GM23338 (cell line): Measurements from ENCODE around the gene PLD6. TPM values are rescaled to one million over a fixed set of nuclear protein-coding genes. Genes with fewer than 3 reads are reported as not detected.

Experiments
- ATAC-seq: fragments of 200-7000 bp; cut with Tn5 transposase; 3 replicates; pipeline ENCODE4 v1.9.1; 2020
- DNase-seq: peaks from one replicate; pipeline ENCODE4 v3.0.0-alpha.2; 2015; ENCODE audit warnings: low spot score
- H2AFZ ChIP-seq: fragments of 200-600 bp; sonication (generic); 2 replicates; pipeline ENCODE4 v1.8.0; 2016; ENCODE audit warnings: antibody characterized with exemption, mild to moderate bottlenecking, moderate library complexity
- H3F3A ChIP-seq: fragments of 200-600 bp; sonication (generic); replicated peaks from 2 replicates; pipeline ENCODE4 v1.8.0; 2017; ENCODE audit warnings: antibody characterized with exemption, mixed run types, low read depth
- H3K27ac ChIP-seq: fragments of 200-600 bp; sonication (generic); 2 replicates; pipeline ENCODE4 v1.6.1; 2016; ENCODE audit warnings: low read depth
- H3K27me3 ChIP-seq: fragments of 200-600 bp; sonication (generic); 2 replicates; pipeline ENCODE4 v1.8.0; 2016; ENCODE audit warnings: mild to moderate bottlenecking, mixed run types, moderate library complexity; ENCODE audit not compliant: insufficient read depth
- H3K36me3 ChIP-seq: fragments of 200-600 bp; sonication (generic); 2 replicates; pipeline ENCODE4 v1.8.0; 2016; ENCODE audit warnings: mild to moderate bottlenecking; ENCODE audit not compliant: insufficient read depth
- H3K4me1 ChIP-seq: fragments of 200-600 bp; sonication (generic); 2 replicates; pipeline ENCODE4 v1.8.0; 2016; ENCODE audit warnings: mild to moderate bottlenecking, moderate library complexity; ENCODE audit not compliant: insufficient read depth
- H3K4me2 ChIP-seq: fragments of 200-600 bp; sonication (generic); 2 replicates; pipeline ENCODE4 v1.7.1; 2017; ENCODE audit warnings: mixed run types
- H3K4me3 ChIP-seq: fragments of 200-600 bp; sonication (generic); 2 replicates; pipeline ENCODE4 v1.6.1; 2016; ENCODE audit warnings: mixed run types
- H3K79me2 ChIP-seq: fragments of 200-600 bp; sonication (generic); replicated peaks from 2 replicates; pipeline ENCODE4 v1.8.0; 2017; ENCODE audit warnings: mild to moderate bottlenecking; ENCODE audit not compliant: insufficient read depth
- H3K9me2 ChIP-seq: fragments of 200-600 bp; sonication (generic); 2 replicates; pipeline ENCODE4 v1.8.0; 2017; ENCODE audit not compliant: insufficient read depth
- H4K20me1 ChIP-seq: fragments of 200-600 bp; sonication (generic); replicated peaks from 2 replicates; pipeline ENCODE4 v1.8.0; 2017; ENCODE audit warnings: mild to moderate bottlenecking; ENCODE audit not compliant: insufficient read depth
- H3K27ac Mint-ChIP-seq: 2 replicates; pipeline ENCODE4 v1.8.0; 2020; ENCODE audit warnings: inconsistent platforms, mild to moderate bottlenecking, moderate library complexity, mixed read lengths
- H3K27me3 Mint-ChIP-seq: 3 replicates; pipeline ENCODE4 v1.8.0; 2022; ENCODE audit warnings: low read depth, mild to moderate bottlenecking, moderate library complexity, mixed read lengths, inconsistent platforms; ENCODE audit not compliant: insufficient read depth, poor library complexity
- H3K36me3 Mint-ChIP-seq: 3 replicates; pipeline ENCODE4 v1.8.0; 2021; ENCODE audit warnings: low read depth, mild to moderate bottlenecking, inconsistent platforms, moderate library complexity, mixed read lengths
- H3K4me1 Mint-ChIP-seq: 3 replicates; pipeline ENCODE4 v1.8.0; 2020; ENCODE audit warnings: mild to moderate bottlenecking, inconsistent platforms, mixed read lengths
- H3K4me3 Mint-ChIP-seq: 3 replicates; pipeline ENCODE4 v1.8.0; 2021; ENCODE audit warnings: moderate library complexity, mild to moderate bottlenecking, inconsistent platforms, mixed read lengths
- H3K9me3 Mint-ChIP-seq: 3 replicates; pipeline ENCODE4 v1.8.0; 2020; ENCODE audit warnings: moderate library complexity, mild to moderate bottlenecking, inconsistent platforms, mixed read lengths
- CTCF ChIP-seq, 2 experiments: fragments of 200-600 bp in 1 of 2; sonication (generic) in 1 of 2; conservative IDR thresholded peaks; 2 replicates each; pipeline versions ENCODE4 v1.5.1 to v1.6.1; 2016 to 2017; ENCODE audit warnings: antibody characterized with exemption in 2 of 2, low read depth in 2 of 2, mild to moderate bottlenecking in 2 of 2, moderate library complexity in 1 of 2
- ETS1 ChIP-seq: IDR thresholded peaks from 2 replicates; pipeline ENCODE4 v1.6.1; 2016; ENCODE audit warnings: antibody characterized with exemption
- EZH2 ChIP-seq: fragments of 200-600 bp; sonication (generic); IDR thresholded peaks from one replicate; pipeline ENCODE4 v1.8.0; 2017; ENCODE audit warnings: antibody characterized with exemption, mild to moderate bottlenecking, low read depth; ENCODE audit not compliant: unreplicated experiment
- EZH2phosphoT487 ChIP-seq: fragments of 200-600 bp; sonication (generic); IDR thresholded peaks from one replicate; pipeline ENCODE4 v1.8.1; 2018; ENCODE audit warnings: antibody characterized with exemption; ENCODE audit not compliant: unreplicated experiment
- JUNB ChIP-seq: IDR thresholded peaks from one replicate; pipeline ENCODE4 v1.6.1; 2016; ENCODE audit warnings: antibody characterized with exemption; ENCODE audit not compliant: unreplicated experiment
- POLR2AphosphoS5 ChIP-seq: IDR thresholded peaks from 2 replicates; pipeline ENCODE4 v1.6.1; 2016; ENCODE audit warnings: antibody characterized with exemption, low read depth
- STAT1 ChIP-seq: IDR thresholded peaks from one replicate; pipeline ENCODE4 v1.6.1; 2016; ENCODE audit warnings: antibody characterized with exemption; ENCODE audit not compliant: unreplicated experiment
- ZNF462 ChIP-seq: fragments of 250-450 bp; sonication (Bioruptor Pico); IDR thresholded peaks from 2 replicates; pipeline ENCODE4 v1.5.0; 2020; ENCODE audit warnings: mild to moderate bottlenecking, moderate library complexity
- polyA plus RNA-seq: library from polyadenylated mRNA; unstranded; fragments of >200 nt; fragmentation: Nextera tagmentation; extraction: Ambion mirVana; gene quantifications from 2 replicates; pipeline ENCODE4 v1.2.1, GENCODE V29; 2016
- total RNA-seq: library from RNA; depleted of rRNA; stranded (reverse); fragments of >200 nt; shearing (Covaris generic); gene quantifications from 2 replicates; pipeline ENCODE4 v1.2.3, GENCODE V29; 2014

Gene PLD6
- total and polyA plus RNA-seq, 2 experiments from 2014 or later, result not detected

GRCh38 chr17:17204041-17204591 is 2.0 kb downstream of the PLD6 start:
- Mint-ChIP-seq H3K4me3 (no peak overlapping the region), H3K27ac (no peak overlapping the region), H3K4me1 (no peaks in the 10 kb centered on the region; the same call in 2 of the 3 replicates), H3K36me3 (no peaks in the 10 kb centered on the region), H3K9me3 (no peaks in the 10 kb centered on the region), H3K27me3 (peaks cover 17% of the 10 kb centered on the region)
- no peaks in the 10 kb centered on the region for H4K20me1 ChIP-seq
- H2AFZ ChIP-seq, result no peak overlapping the region
- no peaks in the 10 kb centered on the region for H3K27me3 ChIP-seq
- TF ChIP-seq CTCF (conservative IDR thresholded peaks at IDR 0.05; ENCODE audit: low read depth in 2 of 2) (no peak), ETS1 (no peak), EZH2 (no peak), JUNB (no peak), POLR2AphosphoS5 (no peak), STAT1 (no peak), EZH2phosphoT487 (no peak), ZNF462 (no peak)
- no peaks in the 10 kb centered on the region for H3K4me1 ChIP-seq
- ATAC-seq (no peak), DNase-seq (no peak)
- no peaks in the 10 kb centered on the region for H3K79me2 ChIP-seq
- no peak overlapping the region for H3K27ac ChIP-seq
- peaks cover 3% of the 10 kb centered on the region; the same call in 1 of the 2 replicates for H3F3A ChIP-seq
- H3K4me3 ChIP-seq, result no peak overlapping the region
- H3K4me2 ChIP-seq, result no peak overlapping the region
- H3K9me2 ChIP-seq, result no peaks in the 10 kb centered on the region
- no peaks in the 10 kb centered on the region for H3K36me3 ChIP-seq
